Fibroblast of skin of abdomen (primary cell): ENCODE data around the gene FAM13C. TPM values are rescaled to one million over a fixed set of nuclear protein-coding genes. Genes with fewer than 3 reads are reported as not detected.
"Not testable (repeated sequence)": the region's sequence is repeated elsewhere in the genome, so short reads cannot be mapped to it uniquely, and the experiment has no call there.

Experiments
- DNase-seq: peaks from one replicate; pipeline ENCODE4 v3.0.0-alpha.2; 2013
- polyA plus RNA-seq, 2 experiments: library from polyadenylated mRNA; unstranded; fragments of 120-200 nt; gene quantifications; one replicate each; pipeline ENCODE4 v1.2.1, GENCODE V29; 2013; ENCODE audit not compliant: insufficient read length in 2 of 2

FAM13C gene
- 17.5 TPM for polyA plus RNA-seq (2013, experiment 1 of 2; ENCODE audit: insufficient read length)
- polyA plus RNA-seq (2013, experiment 2 of 2; ENCODE audit: insufficient read length): 20.4 TPM

DNA sequence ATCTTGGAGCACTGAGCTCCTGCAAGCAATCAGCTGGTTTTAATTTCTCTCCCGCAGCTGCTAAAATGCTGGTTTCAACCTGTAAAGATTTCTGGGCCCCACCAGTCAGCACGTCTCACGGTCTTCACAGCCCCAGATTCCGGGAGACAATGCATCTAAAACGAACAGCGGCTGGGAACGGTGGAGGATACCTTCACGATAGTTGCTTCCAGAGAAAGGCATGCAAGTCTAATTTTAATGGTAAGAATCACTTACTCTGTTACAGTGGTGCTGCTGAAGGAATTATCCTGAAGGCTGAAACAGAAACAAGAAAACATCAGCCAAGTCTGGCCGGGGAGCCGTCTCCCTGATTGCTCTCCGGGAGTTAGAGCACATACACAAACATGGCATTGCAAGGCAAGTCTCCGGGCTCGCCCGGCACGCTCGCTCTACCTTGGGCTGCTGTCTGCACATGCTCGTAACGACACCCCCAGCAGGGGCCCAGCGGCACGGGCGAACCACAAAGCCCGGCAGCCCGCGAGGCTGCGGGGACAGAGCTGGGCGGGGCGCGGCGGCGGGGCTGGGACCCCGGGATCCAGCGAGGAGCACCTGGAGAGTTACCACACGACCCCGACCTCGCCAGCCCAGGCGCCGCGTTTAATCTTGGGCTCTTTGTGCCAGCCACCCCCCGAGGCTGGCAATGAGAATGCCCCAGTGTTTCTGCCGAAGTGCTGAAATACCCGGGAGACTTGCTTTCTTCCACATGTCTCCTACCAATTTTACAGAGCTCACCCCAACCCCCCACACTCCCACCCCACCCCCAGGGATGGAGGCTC lies at the start of gene FAM13C:
Gene FAM13C, minus strand, starts transcription at position 406 of the 815 bp plus-strand sequence. Its CDS starts 89 bp downstream, at position 317.
- DNase-seq: peak; percentile 66

DNA sequence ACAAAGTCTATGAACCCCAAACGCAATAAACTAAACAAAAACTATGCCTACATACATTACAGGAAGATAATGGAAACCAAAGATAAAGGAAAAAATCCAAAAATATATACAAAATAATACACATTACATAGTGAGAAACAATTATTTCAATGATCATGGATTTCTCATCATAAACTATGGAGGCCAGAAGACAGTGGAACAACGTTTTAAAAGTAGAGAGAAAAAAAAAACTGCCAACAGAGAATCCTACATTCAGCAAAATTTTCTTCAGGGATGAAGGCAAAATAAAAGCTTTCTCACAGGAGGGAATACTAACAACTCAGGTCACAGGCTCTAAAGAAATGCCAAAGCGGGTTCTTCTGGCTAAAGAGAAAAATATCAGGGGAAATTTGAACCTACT lies 42.9 kb upstream of the FAM13C start:
- no peak for DNase-seq

DNA sequence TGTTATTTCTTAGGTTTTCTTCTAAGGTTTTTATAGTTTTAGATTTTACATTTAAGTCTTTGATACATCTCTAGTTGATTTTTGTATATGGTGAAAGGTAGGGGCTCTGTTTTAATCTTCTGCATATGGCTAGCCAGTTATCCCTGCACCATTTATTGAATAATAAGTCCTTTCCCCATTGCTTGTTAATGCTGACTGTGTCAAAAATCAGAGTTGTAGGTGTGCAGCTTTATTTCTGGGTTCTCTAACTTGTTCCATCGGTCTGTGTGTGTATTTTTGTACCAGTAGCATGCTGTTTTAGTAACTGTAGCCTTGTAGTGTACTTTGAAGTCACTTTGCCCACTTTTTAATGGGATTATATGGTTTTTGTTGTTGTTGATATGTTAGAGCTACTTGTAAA lies 37.9 kb upstream of the FAM13C start:
- DNase-seq: no peak

DNA sequence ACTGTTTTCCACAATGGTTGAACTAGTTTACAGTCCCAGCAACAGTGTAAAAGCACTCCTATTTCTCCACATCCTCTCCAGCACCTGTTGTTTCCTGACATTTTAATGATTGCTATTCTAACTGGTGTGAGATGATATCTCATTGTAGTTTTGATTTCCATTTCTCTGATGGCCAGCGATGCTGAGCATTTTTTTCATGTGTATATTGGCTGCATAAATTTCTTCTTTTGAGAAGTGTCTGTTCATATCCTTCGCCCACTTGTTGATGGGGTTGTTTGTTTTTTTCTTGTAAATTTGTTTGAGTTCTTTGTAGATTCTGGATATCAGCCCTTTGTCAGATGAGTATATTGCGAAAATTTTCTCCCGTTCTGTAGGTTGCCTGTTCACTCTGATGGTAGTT lies 37.0 kb upstream of the FAM13C start:
- DNase-seq: not testable (repeated sequence)

DNA sequence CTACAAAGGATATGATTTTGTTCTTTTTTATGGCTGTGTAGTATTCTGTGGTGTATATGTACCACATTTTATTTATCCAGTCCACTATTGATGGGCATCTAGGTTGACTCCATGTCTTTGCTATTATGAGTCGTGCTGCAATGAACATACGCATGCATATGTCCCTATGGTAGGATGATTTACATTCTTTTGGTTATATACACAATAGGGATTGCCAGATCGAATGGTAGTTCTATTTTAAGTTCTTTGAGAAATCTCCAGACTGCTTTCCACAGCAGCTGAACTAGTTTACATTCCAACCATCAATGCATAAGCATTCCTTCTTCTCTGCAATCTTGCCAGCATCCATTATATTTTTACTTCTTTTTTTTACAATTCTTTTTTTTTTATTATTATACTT lies 35.6 kb upstream of the FAM13C start:
- DNase-seq: peak; percentile 48

DNA sequence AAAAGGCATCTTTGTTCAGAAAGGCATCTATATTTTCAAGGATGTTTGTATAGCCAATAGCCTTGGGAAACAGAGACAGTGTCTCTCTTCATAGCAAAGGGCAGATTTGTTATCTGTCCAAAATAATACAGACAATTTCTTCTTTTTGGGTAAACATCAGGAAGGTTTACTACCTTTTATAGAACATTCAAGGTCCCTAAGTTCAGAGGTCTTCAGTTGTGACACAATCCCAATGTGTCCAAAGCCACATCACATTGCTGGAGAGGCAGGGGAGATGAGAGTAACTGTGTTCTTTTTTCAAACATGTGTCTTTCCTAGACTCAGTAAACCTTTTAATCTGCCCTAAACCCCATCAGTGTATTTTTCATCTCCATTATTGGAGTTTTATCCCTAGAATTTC lies 33.6 kb upstream of the FAM13C start:
- DNase-seq: no peak

DNA sequence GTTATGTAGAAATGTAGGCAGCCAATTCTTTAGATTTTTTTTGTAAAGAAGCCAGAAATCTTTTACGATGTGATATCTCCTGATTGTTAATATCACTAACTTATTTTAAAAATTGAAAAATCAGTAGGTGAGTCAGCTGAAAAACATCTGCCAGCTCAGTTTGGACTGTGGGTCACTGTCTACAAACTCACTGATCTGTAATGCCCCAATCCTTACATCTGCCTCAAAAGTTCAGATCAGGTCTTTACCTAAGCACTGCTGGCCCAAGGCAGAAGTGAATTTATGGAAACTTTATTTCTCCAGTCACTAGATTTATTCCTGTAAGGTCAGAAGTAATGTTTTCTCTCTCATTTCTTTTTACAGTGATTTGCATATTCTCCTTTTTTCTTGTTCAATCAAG lies 31.0 kb upstream of the FAM13C start:
- peak; percentile 23 for DNase-seq

DNA sequence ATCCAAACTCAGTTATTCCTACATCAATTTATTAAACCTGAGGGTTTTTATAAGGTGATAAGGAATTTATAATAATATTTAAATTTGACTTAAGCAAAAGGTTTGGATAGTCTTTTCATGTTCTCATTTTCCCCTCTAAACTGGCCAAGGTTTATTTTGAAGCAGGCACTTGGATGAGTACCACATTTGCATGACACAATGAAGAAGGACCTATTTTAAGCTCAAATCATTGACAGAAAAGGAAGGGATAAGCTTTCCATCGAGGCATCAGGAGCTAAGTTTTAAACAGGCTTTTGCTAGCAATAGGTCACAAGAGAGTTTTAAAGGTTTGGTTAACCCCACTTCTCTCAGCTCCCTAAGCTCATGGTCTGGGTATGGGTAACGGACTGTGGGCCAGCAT lies 28.7 kb upstream of the FAM13C start:
- no peak for DNase-seq

DNA sequence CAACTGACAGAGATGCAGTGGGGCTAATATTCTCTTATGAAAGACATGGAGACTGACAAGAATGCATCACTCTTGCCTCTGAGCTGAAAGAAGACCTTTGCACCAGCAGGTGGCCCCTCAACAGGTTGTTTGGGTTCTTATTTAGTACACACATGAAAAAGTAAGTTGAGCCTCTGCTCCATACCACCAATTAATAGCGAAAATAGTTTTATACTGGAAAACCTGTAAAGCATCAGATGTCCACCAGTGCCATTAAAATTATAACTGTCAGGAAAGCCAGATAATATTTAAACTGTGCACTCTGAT lies 26.3 kb upstream of the FAM13C start:
- no peak for DNase-seq

DNA sequence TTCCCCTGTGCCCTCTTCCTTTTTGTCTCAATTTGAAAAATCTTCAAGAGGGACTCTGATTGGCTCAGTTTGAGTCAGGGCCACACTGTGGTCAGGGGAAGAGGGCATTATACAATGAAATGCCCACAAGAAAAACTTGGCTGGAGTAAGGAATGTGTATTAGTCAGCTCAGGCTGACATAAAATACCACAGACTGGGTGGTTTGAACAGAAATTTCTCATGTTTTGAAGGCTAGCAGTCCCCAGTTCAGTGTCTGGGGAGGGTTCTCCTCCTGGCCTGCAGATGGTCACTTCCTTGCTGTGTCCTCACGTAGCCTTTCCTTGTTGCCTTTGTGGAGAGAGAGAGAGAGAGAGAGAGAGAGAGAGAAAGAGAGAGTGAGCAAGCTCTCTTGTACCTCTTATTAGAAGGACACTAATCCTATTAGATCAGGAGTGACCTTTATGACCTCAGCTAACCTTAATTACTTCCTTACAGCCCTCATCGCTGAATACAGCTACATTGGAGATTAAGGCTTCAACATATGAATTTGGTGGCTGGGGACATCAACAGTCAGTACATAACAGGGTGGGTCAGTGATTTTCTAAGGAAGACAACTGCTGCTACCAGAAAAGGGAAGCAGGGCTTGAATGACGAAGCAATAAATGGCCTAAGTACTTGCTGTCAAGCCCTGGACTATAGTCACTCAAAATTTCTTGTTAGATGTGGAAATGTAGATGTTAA lies 25.8 kb upstream of the FAM13C start:
- peak; percentile 95 for DNase-seq

DNA sequence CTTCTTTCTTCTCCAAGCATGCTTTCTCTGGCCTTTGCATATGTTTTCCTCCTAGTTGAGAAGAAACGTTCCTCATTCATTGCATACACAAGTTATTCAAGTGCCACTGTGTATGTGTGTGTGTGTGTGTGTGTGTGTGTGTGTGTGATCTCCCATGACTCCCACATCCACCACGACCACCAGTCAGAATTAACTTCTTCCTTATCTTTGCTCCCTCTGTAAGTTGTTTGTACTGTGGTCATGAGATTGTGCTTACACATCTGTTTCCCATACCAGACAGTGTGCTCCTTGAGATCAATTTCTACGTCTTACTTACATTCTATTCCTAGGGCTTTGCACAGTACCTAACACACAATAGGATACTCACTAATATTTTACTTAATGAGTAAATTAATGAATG lies 22.4 kb upstream of the FAM13C start:
- no peak for DNase-seq

DNA sequence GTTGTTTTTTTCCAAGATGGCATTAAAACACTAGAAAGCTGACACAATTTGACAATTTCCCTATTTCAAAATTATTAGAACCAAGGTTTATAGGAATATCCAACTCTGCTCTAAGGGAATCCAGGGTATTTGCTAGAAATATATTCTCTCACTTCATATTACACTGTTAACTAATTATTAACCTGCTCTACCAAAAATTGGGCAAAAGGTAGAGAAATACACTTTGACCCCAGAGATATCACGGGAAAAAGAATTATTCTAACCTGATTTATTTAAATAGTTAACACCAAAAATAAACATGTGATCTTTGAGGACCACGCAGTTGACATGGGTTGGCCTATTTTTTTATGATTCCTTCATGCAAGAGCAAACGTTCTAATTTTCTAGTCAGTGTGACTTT lies 21.6 kb upstream of the FAM13C start:
- DNase-seq: no peak

DNA sequence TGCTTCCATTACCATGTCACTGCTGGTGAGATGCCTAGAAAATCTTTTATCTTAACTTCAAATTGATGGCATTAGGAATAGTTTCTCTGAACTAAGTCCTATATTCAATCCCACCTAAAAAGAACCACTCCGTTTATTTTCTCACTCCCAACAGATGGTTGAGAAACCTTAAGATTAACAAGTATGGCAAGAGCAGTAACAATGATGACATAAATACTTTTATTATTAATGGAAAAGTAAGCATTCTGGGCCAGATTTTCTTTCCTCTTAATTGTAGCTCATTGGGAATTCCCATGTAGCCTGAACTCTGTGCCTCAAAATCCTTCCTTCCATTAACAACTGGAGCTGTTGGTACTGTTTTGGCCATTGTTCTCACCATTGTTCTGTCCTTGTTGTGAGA lies 21.1 kb upstream of the FAM13C start:
- no peak for DNase-seq

DNA sequence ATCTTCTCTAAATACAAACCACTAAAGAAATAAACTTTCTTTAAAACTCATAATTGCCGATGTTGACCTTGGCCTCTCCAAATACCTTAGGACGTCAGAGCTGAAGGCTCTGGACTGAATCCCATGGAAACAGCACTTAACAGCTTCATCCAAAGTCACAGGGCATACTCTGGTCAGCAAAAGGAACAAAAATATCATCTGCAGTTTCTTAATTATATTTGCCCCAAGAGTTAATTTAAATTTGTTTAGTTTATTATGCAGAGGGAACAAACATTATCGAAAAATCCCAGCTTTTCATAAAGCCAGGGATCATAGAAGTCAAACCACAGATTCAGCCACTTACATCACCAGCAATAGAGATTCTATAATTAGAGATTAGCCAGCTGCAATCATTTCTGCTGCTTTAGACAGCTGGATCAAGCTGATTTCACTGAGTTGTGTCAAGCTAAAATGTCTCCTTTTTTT lies 20.5 kb upstream of the FAM13C start:
- DNase-seq: peak; percentile 56

DNA sequence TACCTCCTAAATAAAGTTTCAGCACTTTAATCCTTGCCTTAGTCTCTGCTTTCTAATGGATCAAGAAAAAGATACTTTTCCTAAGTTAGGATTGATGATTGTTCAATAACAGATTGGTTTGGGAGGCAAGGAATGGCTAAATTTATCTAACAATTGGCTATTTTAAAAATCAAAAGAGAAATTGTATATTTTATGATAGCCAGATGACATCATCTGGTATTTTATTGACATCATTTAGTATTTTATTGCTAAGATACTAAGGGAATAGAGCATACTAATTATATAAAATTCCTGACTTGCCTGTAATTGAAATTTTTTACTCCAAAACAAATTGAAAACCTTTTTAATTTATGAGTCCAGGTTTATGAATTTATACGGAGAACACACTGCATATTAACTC lies 19.3 kb upstream of the FAM13C start:
- no peak for DNase-seq

DNA sequence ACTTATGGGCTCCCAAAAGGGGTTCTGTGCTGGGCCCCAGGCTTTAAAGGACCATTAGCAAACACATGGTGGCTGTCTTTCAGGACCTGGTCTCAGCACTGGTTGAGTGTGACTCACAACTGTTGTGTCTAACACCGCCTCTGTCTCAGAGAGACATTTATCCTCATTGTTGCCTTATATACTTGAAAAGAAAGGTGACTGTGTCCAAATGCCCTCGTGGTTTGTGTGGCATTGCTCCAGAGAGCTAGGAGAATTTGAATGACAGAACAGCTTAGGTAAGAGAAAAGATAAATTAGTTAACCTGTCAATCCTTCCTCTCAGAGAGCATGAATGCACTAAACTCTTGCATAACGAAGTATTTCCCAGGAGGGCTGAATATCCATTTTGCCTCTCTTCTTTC lies 14.5 kb upstream of the FAM13C start:
- DNase-seq: peak; percentile 19

DNA sequence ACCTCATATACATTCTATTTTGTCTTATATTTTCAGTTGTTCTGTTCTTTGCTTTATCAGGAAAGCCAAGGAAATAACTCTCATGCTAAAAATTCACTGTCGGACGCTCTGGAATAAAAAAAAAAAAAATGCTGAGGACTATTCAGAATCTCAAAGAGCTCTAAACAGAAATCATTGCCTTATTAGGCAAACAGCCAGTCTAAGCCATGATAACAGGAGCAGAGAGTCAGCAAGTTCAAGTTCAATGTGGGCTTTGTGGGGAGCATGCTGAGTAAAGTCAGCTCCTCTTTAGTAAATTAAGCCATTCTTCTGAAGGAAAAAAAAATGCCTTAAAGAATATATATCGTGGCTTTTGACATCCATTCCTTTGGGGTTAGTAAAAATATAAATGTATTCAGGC lies 13.6 kb upstream of the FAM13C start:
- DNase-seq: peak; percentile 70

DNA sequence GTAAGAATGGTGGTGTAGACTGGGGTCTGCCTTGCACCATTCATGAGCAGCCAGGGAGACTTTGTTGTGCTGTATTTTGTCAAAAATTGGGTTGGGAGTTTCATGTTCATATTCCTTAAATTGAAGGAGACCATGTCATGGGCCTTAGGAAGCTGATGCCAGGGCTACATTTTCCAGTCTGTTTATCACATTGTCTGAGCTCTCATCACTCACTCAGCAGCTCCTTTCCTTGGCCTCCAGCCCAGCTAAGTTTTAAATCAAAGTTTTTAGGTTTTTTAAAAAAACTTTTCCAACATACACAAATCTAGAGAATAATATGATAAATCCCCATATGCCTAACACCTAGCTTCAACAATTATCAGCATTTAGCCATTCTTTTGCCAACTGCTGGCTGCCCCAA lies 12.6 kb upstream of the FAM13C start:
- peak; percentile 29 for DNase-seq

DNA sequence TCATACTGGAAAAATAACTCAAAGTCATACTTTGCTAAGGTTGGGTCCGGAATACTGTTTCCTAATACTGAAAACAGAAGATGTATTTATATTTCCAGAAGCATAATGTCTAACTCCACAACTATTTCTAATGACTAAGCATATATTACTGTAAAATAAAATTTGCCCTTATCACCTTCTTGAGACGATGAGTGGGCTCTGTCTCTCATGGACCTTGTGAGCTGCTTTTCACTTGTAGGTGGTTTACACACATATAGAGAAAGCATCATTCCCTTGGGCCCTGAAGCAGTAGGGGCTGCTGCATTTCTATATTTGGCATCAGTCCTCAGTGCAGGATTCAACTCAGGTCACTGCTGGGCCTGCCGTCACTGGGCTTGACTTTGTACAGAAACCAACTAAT lies 10.7 kb upstream of the FAM13C start:
- peak; percentile 39 for DNase-seq

DNA sequence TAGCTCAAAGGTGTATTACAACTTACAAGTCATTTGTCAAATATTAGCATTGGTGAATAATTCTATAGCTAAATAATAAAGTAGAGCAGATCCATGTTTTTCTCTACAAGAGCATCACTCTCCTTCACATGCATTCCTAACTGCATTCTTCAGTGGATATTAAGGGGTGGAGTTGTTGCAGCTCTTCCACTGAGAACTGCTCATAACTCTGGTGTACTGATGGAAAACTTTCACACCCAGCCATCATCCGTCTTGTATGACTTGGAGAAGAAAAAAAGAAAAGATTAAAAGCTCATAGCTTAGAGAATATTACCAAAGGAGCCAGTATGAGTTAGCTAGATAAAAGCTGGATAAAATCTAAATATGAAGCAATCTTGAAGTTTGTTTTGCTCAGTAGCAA lies 10.2 kb upstream of the FAM13C start:
- DNase-seq: peak; percentile 76

DNA sequence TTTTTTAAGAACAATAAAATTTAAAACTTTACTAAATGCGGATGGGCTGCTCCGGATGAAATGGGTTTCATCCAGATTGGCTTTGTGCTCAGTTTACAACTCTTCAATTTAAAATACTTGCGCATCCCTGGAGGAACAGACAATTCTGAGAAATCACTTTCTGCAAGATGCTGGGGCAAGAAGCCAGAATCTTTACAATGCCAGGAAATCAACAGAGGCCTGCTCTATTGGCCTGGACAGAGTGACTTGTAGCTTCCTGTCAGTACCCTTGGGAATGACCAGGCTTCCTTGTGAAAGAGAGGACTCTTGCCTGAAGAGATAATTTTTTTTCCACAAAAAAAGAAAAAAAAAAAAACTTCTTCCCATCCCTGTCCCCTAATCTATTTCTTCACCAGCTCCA lies 3.9 kb upstream of the FAM13C start:
- DNase-seq: peak; percentile 12

DNA sequence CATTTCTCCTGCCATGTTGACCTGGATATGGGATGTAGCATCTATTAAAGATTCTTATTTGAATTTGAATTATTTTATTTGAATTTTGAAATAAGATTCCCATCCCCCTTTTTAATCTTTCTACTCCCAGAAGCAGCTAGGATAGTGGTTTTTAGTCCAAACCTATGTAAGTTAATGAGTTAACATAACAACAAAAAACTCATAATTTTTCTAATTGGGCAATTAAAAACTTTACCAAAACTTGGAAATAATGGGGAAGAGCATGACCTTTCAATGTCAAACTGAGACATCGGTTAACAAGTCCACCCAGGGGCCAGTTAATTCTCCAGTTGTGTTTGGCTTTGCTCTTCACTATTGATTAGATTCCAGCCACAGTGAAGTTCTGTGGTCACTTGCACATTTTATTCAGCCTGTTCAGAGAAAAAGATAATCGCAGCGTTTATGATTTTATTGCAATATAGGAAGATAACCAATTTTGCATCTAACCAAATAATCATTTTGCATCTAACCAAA lies 1.2 kb upstream of the FAM13C start:
- DNase-seq: no peak

DNA sequence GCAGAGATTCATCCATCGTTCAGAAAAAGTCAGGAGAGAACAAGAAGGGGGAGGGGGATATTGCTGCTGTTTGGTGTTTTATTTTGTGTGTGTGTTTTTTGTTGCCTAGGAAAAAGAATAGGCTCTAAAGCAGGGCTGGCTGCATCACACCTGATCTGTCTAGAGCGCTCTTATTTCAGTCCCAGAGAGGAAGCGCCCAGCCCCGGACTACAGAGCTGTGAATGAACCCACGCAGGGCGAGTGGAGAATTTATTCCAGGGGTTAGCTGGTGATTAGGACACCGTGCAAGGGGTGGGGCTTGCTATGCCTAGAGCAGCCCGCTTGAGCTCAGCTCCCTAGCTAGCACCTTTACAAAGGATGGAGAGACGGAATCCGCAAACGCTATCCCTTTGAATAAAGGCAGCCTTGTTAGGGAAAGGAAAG lies 621 bp upstream of the FAM13C start:
- peak; percentile 52 for DNase-seq

DNA sequence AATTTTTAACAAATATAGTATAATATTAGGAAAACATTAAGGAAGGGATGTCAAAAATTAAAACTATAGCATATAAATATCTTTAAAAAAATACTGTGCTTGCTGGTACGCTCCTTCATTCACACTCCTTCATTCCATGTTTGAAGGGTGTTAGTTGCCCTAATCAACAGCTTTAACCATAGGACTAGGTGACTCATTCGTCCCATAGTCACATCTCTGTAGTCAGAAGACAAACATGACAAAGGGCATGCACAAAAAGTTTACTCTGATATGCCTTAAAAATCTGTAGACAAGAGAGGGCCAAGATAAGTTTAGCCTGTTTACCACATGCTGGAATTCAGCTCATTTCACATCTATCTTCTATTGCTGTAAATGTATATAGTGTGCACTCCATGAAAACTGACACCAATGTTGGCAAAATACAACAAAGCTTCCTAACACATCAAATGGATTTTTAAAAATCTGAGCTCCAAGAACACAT lies 646 bp downstream of the FAM13C start:
- DNase-seq: no peak
